HG03354 (cell line): ENCODE measurements around the gene LRP8.

Experiments
- ATAC-seq: cut with Tn5 transposase; IDR thresholded peaks from one replicate; pipeline ENCODE4 v1.9.1; 2021; ENCODE audit warnings: mild to moderate bottlenecking; ENCODE audit not compliant: unreplicated experiment, poor library complexity, severe bottlenecking

LRP8 gene

GRCh38 chr1:53326088-53326597 is 1.7 kb downstream of the LRP8 start:
- peak; percentile 89 for ATAC-seq

- no peak for ATAC-seq
These were observed 2.4 kb downstream of the LRP8 start for GRCh38 chr1:53325326-53326087.

GRCh38 chr1:53324728-53325297 is 3.1 kb downstream of the LRP8 start:
- ATAC-seq: no peak

- ATAC-seq: no peak
These were observed 3.5 kb downstream of the LRP8 start for GRCh38 chr1:53324321-53324720.

- no peak for ATAC-seq
These were observed 4.6 kb downstream of the LRP8 start for GRCh38 chr1:53323316-53323715.

- no peak for ATAC-seq
These were observed 5.9 kb downstream of the LRP8 start for GRCh38 chr1:53321776-53322602.

- ATAC-seq: no peak
These were observed 6.5 kb downstream of the LRP8 start for GRCh38 chr1:53321366-53321765.

GRCh38 chr1:53320646-53321045 is 7.2 kb downstream of the LRP8 start:
- ATAC-seq: no peak

GRCh38 chr1:53319296-53320101 is 8.4 kb downstream of the LRP8 start:
- ATAC-seq: no peak

GRCh38 chr1:53317646-53318539 is 10.0 kb downstream of the LRP8 start:
- no peak for ATAC-seq

GRCh38 chr1:53316766-53317581 is 10.9 kb downstream of the LRP8 start:
- no peak for ATAC-seq

- no peak for ATAC-seq
These were observed 11.5 kb downstream of the LRP8 start for GRCh38 chr1:53316424-53316765.

- no peak for ATAC-seq
These were observed 12.1 kb downstream of the LRP8 start for GRCh38 chr1:53315456-53316423.

- ATAC-seq: no peak
These were observed 12.8 kb downstream of the LRP8 start for GRCh38 chr1:53315046-53315445.

GRCh38 chr1:53314606-53315005 is 13.3 kb downstream of the LRP8 start:
- ATAC-seq: no peak

- no peak for ATAC-seq
These were observed 13.8 kb downstream of the LRP8 start for GRCh38 chr1:53314096-53314495.

GRCh38 chr1:53313556-53313955 is 14.3 kb downstream of the LRP8 start:
- ATAC-seq: no peak
